Muscle of back (tissue), 13 donors: ENCODE measurements around the gene CAPN9. TPM values are rescaled to one million over a fixed set of nuclear protein-coding genes. Genes with fewer than 3 reads are reported as not detected.
"Not testable (repeated sequence)": the region's sequence is repeated elsewhere in the genome, so short reads cannot be mapped to it uniquely, and the experiment has no call there.

Experiments used
- DNase-seq, 3 donors: peaks; one replicate each; pipeline versions ENCODE4 v3.0.0 to v3.0.0-alpha.2; 2013
- long read RNA-seq, 9 donors: transcript quantifications; one replicate each; lab custom pipeline, GENCODE V29; 2026
- polyA plus RNA-seq, 10 donors: library from polyadenylated mRNA; unstranded; fragments of 120-200 nt; gene quantifications; one replicate each; pipeline ENCODE4 v1.2.1, GENCODE V29; 2013; ENCODE audit not compliant: insufficient read length in 10 of 10

CAPN9 gene
- 1 to 10 TPM in 4 of 10 donors, under 1 TPM in 6; 0.50 to 1.3 (median 0.83) TPM for polyA plus RNA-seq
- long read RNA-seq, donor 1, result 0 reads
- long read RNA-seq, donor 2, partial matches to known transcripts, result 8 of 34 reads
- long read RNA-seq, donor 2, other reads (novel, unspliced or antisense), result 26 of 34 reads
- long read RNA-seq, donor 3, result 0 reads
- long read RNA-seq, donor 4, result 0 reads
- long read RNA-seq, donor 5, result 0 reads
- long read RNA-seq, donor 6, result 0 reads
- long read RNA-seq, donor 7, result 0 reads
- long read RNA-seq, donor 8, result 0 reads
- long read RNA-seq, donor 9, result 0 reads

GRCh38 chr1:230747127-230747730, at the start of gene CAPN9:
Gene CAPN9, plus strand, starts transcription at chr1:230747388. Its CDS starts 109 bp downstream, at chr1:230747497.
- DNase-seq, result no peak

DNA sequence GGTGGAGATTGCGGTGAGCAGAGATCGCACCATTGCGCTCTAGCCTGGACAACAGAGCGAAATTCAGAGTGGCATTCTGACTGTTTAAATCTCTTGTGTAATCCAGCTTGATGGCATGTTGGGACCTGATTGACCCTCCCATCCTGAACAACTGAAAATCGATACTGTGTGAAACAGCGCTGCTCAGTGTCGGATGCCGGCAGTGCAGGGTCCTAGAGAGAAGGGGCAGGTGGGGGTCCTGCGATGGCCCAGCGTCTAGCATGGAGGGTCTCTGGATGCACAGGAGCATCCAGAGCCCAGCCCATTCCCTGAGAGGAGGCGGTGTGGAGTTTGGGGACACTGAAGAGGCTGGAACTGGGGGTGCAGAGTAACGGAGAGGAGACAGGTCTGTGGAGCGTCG, 49.1 kb upstream of the CAPN9 start:
- DNase-seq, result no peak

GRCh38 chr1:230698964-230699363, 48.2 kb upstream of the CAPN9 start:
- not testable (repeated sequence) for DNase-seq

DNA sequence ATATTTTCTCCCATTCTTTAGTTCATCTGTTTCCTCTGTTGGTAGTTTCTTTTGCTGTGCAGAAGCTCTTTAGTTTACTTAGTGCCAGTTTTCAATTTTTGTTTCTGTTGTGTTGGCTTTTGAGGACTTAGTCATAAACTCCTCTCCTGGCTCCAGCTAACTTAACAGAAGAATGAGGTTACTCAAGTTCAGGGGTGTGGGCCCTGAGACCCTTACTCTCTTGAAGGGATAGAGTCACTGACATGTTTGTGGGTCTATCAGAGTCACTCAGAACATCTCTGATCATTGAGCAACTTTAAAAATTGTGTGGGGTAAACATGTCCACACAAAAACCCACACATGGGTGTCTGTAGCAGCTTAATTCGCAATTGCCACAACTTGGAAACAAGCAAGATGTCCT, 47.5 kb upstream of the CAPN9 start:
- DNase-seq, result no peak

GRCh38 chr1:230700132-230700531, 47.1 kb upstream of the CAPN9 start:
- no peak for DNase-seq

- DNase-seq, result no peak
Measured at GRCh38 chr1:230701434-230701833, 45.8 kb upstream of the CAPN9 start.

DNA sequence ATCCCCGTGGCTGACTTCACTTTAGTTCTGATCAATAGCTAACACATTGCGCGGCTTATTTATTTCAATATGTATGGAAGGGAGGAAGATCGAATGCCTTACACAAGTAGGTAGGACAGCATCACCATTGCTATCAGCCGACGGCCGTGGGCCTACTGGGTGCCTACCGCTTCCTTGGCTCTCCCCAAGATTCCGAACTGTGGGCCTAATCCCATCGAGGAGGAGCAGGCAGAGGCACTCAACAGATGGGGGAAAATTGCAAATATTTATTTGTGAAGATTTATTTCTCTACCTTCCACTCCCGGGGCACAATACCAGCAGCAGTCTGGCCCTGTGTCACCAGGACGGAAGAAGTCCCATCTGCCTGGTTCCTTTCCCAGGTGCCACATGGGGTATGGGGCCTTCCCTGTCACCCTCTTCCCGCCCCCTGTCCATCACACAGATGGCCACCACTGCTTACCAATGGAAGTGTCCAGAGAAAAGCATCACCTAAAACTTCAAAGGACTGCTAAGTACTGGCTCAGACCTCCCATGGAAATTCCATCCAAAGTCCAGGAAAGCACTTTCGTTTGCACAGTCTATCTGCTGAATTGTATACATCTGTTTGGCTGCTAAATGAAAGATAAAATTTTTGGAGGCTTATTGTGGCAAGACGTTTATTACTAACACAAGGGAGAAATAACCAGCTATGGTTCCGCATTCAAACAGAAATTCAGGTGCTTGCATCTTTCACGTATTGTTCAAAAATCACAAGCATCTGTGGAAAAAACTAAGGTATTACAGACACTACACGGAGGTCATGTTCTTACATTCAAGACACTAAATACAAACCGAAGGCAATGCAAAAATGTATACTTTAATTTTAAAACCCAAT, 45.1 kb upstream of the CAPN9 start:
- no peak for DNase-seq

- no peak for DNase-seq
Measured at GRCh38 chr1:230702934-230703678, 44.1 kb upstream of the CAPN9 start.

- no peak for DNase-seq
Measured at GRCh38 chr1:230703679-230704385, 43.4 kb upstream of the CAPN9 start.

DNA sequence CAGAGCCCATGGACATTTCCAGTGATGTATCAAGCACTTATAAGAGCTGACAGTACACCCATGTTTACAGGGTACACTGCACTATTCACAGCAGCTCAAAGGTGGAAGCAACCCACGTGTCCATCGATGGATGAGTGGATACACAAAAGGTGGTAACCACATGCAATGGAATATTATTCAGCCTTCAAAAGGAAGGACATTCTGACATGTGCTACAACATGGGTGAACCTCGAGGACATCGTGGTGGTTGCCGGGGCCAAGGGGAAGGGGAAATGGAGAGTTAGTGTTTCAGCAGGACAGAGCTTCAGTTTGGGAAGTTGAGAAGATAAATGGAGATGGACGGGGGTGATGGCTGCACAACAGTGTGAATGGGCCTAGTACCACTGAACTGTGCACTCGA, 42.4 kb upstream of the CAPN9 start:
- DNase-seq, result no peak

DNA sequence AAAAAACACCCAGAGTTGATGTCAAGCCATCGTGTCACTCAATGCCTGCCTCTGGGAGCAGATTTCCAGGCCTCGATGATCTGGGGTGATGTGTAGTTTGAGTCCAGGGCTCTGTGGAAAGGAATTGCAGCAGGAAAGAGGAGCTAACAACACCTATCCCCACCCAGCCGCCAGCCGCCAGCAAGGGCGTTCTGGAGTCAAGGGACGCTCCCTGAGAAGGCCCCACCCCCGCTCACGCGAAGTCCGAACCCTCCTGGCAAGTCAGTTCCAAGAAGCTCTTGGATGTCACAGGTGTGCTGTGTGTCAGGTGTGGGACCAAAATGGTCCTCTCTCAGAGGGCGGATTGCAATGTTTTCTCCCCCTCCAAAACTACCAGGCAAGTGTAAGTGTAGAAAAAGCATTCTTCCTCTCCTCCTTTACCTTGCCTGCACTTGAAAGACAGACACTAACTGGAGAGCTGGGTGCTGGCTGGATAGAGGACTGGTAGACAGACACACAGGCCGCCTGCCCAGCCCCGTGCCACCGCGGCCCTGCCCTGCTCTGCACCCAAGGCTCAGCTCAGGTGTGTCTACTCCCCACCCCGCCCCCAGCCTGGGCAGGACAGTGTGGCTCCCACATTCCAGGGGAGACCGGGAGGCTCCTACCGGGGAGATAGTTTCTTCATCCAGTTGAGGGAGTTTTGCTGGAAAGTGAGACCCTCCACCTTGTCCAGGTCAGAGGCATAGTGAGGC, 41.7 kb upstream of the CAPN9 start:
- DNase-seq, result no peak

- no peak for DNase-seq
Measured at GRCh38 chr1:230706020-230706699, 41.0 kb upstream of the CAPN9 start.

- DNase-seq, result no peak
Measured at GRCh38 chr1:230706887-230707731, 40.1 kb upstream of the CAPN9 start.

DNA sequence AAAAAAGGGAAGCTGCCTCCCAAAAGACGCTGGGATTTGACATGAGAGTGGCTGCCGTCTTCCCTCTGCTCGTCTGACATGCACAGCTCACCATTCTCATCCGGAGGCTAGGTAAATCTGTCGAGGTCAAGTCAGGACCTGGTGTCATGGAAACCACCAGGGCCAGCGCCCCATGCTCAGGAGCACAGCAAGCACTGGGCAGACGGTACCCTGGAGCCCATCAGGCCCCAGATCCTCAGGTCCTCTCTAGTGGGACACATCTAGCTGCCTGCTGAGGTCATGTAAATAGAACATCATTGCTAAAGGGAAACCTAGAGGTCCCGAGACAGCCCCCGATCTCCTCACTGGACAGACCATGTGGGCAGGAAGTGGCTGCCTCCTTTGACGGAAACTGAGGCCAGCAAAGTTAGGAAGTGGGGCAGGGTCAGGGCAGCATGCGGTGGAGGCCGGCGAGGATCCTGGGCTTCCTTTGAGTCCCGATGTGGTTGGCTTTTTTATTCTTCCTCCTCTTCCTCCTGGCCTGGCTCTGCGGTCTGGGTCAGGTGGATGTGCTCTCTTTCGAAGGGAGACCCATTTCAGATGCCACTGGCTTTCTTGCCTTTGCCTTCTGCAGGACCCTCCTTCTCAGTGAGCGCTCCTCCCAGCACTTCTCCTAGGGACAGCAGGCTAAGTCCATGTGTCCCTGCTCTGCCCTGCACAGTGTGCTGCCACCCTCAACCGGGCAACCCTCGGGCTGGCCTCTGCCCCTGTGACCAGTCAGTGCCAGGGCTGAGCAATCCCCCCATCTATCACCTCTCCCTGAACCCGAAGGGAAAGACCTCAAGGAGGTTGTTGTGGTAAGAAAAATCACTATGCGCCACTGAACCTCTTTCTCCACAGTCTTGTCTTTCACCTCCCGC, 39.2 kb upstream of the CAPN9 start:
- no peak for DNase-seq

DNA sequence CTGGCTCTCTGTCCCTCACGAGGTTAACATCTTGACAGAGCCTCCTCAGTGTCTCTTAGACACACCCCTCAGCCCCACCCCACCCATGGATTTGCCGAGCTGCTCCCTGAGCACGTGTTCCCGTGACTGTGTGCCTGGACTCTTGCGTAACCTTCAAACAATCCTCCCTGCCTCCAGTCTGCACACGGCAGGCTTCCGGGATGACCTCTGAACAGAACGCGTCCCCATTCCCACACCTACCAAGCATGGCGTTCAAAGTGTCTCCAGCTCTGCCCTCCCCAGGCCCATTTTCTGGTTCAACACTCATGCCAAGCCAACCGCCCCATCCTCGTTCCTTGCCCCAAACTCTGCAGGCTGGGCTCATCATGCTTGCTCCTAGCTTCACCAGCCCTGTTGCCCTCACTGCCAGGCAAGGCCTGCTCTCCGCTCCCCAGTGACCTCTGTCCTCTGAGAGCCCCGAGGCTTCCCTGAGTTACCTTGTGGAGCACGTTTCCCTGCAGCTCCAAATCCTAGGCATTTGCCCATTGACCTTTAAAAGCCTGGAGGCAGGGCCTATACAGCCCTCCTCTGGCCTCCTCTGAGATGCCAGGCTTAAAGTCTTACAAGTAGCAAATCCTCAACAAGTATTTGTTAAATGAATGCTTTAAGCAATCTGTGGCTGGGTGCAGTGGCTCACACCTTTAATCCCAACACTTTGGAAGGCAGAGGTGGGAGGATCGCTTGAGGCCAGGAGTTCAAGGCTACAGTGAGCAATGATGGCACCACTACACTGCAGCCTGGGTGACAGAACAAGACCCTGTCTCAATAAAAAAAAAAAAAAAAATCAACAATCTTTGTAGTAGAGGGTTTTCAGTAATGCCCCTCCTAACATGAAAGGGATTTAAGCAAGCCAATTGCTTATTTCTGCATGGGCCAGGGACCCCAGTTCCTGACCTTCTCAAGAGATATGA, 38.3 kb upstream of the CAPN9 start:
- DNase-seq, result no peak
